Activated CD8-positive, alpha-beta T cell treated with anti-CD3 and anti-CD28 coated beads for 36 hours (primary cell): Measurements from ENCODE around the gene GSTP1. TPM values are rescaled to one million over a fixed set of nuclear protein-coding genes. Genes with fewer than 3 reads are reported as not detected.

Source experiments
- ATAC-seq: fragments of 200-7000 bp; cut with Tn5 transposase; one replicate; pipeline ENCODE4 v1.10.0; 2021; ENCODE audit warnings: mild to moderate bottlenecking, moderate library complexity
- CTCF ChIA-PET: fragments of 350-600 bp; sonication (Branson Sonifier 250); formaldehyde crosslinking; loops from one replicate; lab custom pipeline; 2021; ENCODE audit warnings: antibody characterized with exemption; lab: Charles Lee
- POLR2A ChIA-PET: fragments of 350-600 bp; sonication (Branson Sonifier 250); formaldehyde crosslinking; loops from one replicate; lab custom pipeline; 2021; ENCODE audit warnings: antibody characterized with exemption; lab: Charles Lee
- DNase-seq: peaks from one replicate; pipeline ENCODE4 v3.0.0-alpha.2; 2020
- H3K27ac Mint-ChIP-seq: one replicate; pipeline ENCODE4 v1.8.0; 2021; ENCODE audit warnings: mild to moderate bottlenecking, mixed read lengths
- H3K27me3 Mint-ChIP-seq: one replicate; pipeline ENCODE4 v1.8.0; 2021; ENCODE audit warnings: mixed read lengths
- H3K36me3 Mint-ChIP-seq: one replicate; pipeline ENCODE4 v1.8.0; 2021; ENCODE audit warnings: low read depth, mixed read lengths
- H3K4me1 Mint-ChIP-seq: one replicate; pipeline ENCODE4 v1.8.0; 2021; ENCODE audit warnings: low read depth, mixed read lengths
- H3K4me3 Mint-ChIP-seq: one replicate; pipeline ENCODE4 v1.8.0; 2021; ENCODE audit warnings: mild to moderate bottlenecking, moderate library complexity, mixed read lengths
- H3K9me3 Mint-ChIP-seq: one replicate; pipeline ENCODE4 v1.8.0; 2021; ENCODE audit warnings: mixed read lengths
- CTCF ChIP-seq: fragments of 200-600 bp; IDR thresholded peaks from one replicate; pipeline ENCODE4 v1.8.0; 2022; ENCODE audit warnings: antibody characterized with exemption, mild to moderate bottlenecking
- intact Hi-C: fragments of 100-400 bp; cut with micrococcal nuclease; formaldehyde crosslinking; loops from one replicate; pipeline ENCODE4 v1.10.0; 2022
- total RNA-seq, 2 experiments: library from RNA; stranded (reverse); gene quantifications; one replicate each; pipeline ENCODE4 v1.2.3, GENCODE V29; 2021

GSTP1 gene
- total RNA-seq, 2 experiments from 2014 or later: 467 to 472 TPM

DNA sequence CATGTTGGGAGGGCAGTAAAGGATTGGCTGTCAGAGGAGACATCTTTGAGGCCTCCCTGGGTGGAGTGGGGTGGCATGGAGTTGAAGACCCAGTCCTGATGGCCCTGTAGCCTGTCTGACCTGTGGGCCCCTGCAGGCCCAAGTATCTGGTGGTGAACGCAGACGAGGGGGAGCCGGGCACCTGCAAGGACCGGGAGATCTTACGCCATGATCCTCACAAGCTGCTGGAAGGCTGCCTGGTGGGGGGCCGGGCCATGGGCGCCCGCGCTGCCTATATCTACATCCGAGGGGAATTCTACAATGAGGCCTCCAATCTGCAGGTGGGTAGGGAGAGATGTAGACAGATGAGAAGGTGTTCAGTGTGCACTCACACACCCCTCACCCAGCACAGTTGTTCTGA is 25.7 kb downstream of the GSTP1 start:
- CTCF ChIA-PET: interaction anchor here (0.9 kb wide), 1 partner anchor 48 kb away, joined by 3 read pairs; no protein-coding TSS in a partner anchor
- TF ChIP-seq CTCF: no peak
- Mint-ChIP-seq H3K27ac (no peak overlapping the region), H3K4me3 (no peak overlapping the region), H3K36me3 (peaks cover 30% of the 10 kb centered on the region), H3K4me1 (peaks cover 29% of the 10 kb centered on the region), H3K27me3 (no peaks in the 10 kb centered on the region), H3K9me3 (no peaks in the 10 kb centered on the region)
- DNase-seq: no peak
- intact Hi-C loops: no loop called here
- no peak for ATAC-seq
- POLR2A ChIA-PET: interaction anchor here (1.3 to 3.0 kb wide), 3 partner anchors 13 to 25 kb away, joined by 3 to 10 read pairs (median 3); partner anchors contain the start of gene NUDT8

DNA sequence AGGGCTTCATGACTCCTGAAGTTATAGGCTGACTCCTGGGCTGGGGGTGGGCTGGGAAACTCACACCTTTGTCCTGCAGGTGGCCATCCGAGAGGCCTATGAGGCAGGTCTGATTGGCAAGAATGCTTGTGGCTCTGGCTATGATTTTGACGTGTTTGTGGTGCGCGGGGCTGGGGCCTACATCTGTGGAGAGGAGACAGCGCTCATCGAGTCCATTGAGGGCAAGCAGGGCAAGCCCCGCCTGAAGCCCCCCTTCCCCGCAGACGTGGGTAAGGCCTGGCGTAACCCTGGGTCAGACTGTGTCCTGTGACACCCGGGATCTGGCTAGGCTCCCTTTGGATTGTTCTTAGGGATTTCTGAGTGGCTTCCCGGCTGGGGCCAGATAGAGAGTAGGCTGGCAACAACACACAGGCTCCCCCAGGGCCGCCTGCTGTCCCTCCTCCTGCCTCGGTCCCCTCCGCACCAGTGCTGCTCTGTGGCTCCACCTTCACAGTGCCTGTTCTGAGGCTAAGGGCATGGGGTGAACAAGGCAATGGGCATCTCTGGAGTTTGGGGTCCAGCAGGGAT is 26.8 kb downstream of the GSTP1 start:
- no peaks in the 10 kb centered on the region for H3K9me3 Mint-ChIP-seq
- no peaks in the 10 kb centered on the region for H3K27me3 Mint-ChIP-seq
- H3K36me3 Mint-ChIP-seq: peaks cover 30% of the 10 kb centered on the region
- peaks cover 34% of the 10 kb centered on the region for H3K4me1 Mint-ChIP-seq
- no peak for TF ChIP-seq CTCF
- POLR2A ChIA-PET: no interaction called here
- DNase-seq (no peak), ATAC-seq (no peak)
- H3K4me3 Mint-ChIP-seq: no peak overlapping the region
- intact Hi-C loops: no loop called here
- no peak overlapping the region for H3K27ac Mint-ChIP-seq
- CTCF ChIA-PET: no interaction called here

DNA sequence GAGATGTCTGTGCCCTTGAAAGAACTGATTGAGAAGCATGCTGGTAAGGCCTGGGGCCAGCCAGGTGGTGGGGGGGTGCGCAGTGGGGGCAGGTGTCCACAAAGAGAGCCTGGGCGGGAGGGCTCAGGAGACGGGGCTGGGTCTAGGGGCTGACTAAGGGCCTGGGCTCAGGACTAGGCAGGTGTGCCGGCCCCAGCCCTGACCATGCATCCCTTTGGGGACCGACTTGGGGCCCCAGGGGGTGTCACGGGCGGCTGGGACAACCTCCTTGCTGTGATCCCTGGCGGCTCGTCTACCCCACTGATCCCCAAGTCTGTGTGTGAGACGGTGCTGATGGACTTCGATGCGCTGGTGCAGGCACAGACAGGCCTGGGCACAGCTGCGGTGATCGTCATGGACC is 27.6 kb downstream of the GSTP1 start:
- intact Hi-C loops: no loop called here
- Mint-ChIP-seq H3K36me3 (peaks cover 30% of the 10 kb centered on the region), H3K4me3 (no peak overlapping the region), H3K27me3 (no peaks in the 10 kb centered on the region), H3K9me3 (no peaks in the 10 kb centered on the region), H3K4me1 (peaks cover 31% of the 10 kb centered on the region), H3K27ac (no peak overlapping the region)
- DNase-seq (no peak), ATAC-seq (no peak)
- ChIA-PET POLR2A (no interaction called here), CTCF (no interaction called here)
- no peak for TF ChIP-seq CTCF

DNA sequence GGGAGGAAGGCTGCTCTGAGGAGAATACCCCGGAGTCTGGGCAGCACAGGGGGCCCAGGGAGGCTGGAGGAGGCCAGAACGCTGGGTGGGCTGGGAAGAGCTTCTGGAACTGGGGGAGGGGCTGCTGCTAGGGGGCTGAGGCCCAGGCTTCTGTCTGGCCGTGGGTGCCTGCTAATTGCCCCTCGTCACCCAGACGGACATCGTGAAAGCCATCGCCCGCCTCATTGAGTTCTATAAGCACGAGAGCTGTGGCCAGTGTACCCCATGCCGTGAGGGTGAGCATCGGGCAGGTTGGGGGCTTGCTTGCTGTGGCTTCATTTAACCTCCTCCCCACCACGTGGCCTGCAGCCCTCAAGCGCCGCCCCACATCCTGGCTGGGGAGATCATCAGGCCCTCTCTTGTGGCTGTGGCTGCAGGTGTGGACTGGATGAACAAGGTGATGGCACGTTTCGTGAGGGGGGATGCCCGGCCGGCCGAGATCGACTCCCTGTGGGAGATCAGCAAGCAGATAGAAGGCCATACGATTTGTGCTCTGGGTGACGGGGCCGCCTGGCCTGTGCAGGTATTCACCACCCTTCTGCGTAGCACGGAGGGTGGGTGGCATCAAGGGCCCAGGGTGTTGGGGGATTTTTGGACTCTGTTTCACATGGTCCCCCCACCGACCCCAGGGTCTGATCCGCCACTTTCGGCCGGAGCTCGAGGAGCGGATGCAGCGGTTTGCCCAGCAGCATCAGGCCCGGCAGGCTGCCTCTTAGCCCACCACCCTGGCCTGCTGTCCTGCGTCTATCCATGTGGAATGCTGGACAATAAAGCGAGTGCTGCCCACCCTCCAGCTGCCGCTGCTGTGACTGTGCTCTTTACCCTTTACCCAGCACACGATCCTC is 28.3 kb downstream of the GSTP1 start:
- Mint-ChIP-seq H3K27me3 (no peaks in the 10 kb centered on the region), H3K27ac (peak overlapping the region; percentile 61), H3K9me3 (no peaks in the 10 kb centered on the region), H3K36me3 (peaks cover 30% of the 10 kb centered on the region), H3K4me1 (peaks cover 35% of the 10 kb centered on the region), H3K4me3 (no peak overlapping the region)
- ATAC-seq (no peak), DNase-seq (no peak)
- CTCF ChIA-PET: interaction anchor here (6.2 kb wide), 1 partner anchor 17 kb away, joined by 89 read pairs; the partner anchor contains the start of gene NUDT8
- POLR2A ChIA-PET: no interaction called here
- intact Hi-C loops: no loop called here
- TF ChIP-seq CTCF: no peak

DNA sequence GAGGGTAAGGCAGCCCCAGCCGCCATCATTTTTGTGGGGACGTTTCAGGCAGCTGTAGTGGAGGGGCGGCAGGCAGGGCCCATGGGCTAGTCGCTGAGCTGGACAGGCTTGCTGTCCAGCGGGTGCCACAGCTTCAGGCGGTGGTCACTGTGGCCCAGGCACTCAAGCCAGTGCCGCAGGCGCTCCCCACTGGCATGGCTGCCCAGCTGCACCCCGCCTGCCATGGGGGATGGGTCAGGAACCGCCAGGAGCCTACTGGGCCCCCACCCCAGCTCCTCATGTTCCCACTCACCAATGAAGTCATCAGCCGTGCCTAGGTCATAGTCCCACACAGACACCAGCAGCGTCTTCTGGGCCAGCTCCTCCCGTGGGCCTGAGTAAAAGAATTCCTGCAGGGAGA is 29.1 kb downstream of the GSTP1 start:
- intact Hi-C loops: no loop called here
- CTCF ChIA-PET: interaction anchor here (6.2 kb wide), 1 partner anchor 16 kb away, joined by 89 read pairs; the partner anchor contains the start of gene NUDT8
- Mint-ChIP-seq H3K36me3 (peaks cover 27% of the 10 kb centered on the region), H3K4me3 (no peak overlapping the region), H3K4me1 (peaks cover 36% of the 10 kb centered on the region), H3K27ac (peak overlapping the region; percentile 99), H3K9me3 (no peaks in the 10 kb centered on the region), H3K27me3 (no peaks in the 10 kb centered on the region)
- ATAC-seq: no peak
- no peak for TF ChIP-seq CTCF
- POLR2A ChIA-PET: interaction anchor here (1.0 to 4.3 kb wide), 2 partner anchors 10 to 16 kb away, joined by 3 to 48 read pairs; partner anchors contain the start of gene NUDT8
- DNase-seq: no peak
